Vagina (tissue), 2 donors: ENCODE results near the gene PPP1R12C.
A peak's percentile ranks its signal among the peaks of the same experiment; 100 is the strongest.

Experiments used
- POLR2A ChIP-seq, 2 donors: fragments of 450-650 bp; IDR thresholded peaks; one replicate each; pipeline ENCODE4 v1.6.1; 2017; ENCODE audit warnings: antibody characterized with exemption in 2 of 2, mild to moderate bottlenecking in 2 of 2, moderate library complexity in 2 of 2
- POLR2AphosphoS5 ChIP-seq, 2 donors: sonication (generic); formaldehyde crosslinking; IDR thresholded peaks; one replicate each; pipeline ENCODE4 v1.9.0; 2017; ENCODE audit warnings: antibody characterized with exemption in 2 of 2, mild to moderate bottlenecking in 2 of 2, low read depth in 1 of 2; ENCODE audit not compliant: insufficient read depth in 1 of 2
- TF ChIP-seq, protein P1 (sequence below), 3 experiments: fragments of 450-650 bp in 2 of 3; fragments of 200-600 bp in 1 of 3; sonication (generic) in 1 of 3; IDR thresholded peaks; one replicate each; pipeline ENCODE4 v1.5.1; 2017 to 2019; ENCODE audit warnings: antibody characterized with exemption in 3 of 3, mild to moderate bottlenecking in 2 of 3, moderate library complexity in 2 of 3

DNA sequence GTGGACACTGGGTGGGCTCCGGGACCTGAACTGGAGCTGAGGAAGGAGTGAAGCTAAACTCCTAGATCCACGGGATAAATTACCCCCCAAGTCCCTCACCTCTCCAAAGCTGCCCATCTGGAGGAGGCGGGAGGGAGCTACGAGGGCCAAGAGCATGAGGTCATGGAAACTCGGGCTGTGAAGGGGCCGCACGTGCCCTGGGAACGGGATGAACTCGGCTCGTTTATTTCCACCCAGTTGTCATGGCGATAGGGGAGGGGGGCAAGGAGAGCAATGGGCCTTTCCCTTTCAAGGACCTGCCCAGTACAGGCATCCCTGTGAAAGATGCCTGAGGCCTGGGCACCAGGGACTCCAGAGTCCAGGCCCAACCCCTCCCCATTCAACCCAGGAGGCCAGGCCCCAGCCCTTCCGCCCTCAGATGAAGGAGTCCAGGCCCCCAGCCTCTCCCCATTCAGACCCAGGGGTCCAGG, 3.8 kb downstream of the PPP1R12C start:
- TF ChIP-seq POLR2A (IDR thresholded peaks at IDR 0.05): no peak
- TF ChIP-seq, protein P1, sequence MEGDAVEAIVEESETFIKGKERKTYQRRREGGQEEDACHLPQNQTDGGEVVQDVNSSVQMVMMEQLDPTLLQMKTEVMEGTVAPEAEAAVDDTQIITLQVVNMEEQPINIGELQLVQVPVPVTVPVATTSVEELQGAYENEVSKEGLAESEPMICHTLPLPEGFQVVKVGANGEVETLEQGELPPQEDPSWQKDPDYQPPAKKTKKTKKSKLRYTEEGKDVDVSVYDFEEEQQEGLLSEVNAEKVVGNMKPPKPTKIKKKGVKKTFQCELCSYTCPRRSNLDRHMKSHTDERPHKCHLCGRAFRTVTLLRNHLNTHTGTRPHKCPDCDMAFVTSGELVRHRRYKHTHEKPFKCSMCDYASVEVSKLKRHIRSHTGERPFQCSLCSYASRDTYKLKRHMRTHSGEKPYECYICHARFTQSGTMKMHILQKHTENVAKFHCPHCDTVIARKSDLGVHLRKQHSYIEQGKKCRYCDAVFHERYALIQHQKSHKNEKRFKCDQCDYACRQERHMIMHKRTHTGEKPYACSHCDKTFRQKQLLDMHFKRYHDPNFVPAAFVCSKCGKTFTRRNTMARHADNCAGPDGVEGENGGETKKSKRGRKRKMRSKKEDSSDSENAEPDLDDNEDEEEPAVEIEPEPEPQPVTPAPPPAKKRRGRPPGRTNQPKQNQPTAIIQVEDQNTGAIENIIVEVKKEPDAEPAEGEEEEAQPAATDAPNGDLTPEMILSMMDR (IDR thresholded peaks at IDR 0.05): no peak
- TF ChIP-seq POLR2AphosphoS5 (IDR thresholded peaks at IDR 0.05; ENCODE audit: insufficient read depth in 1 of 2, low read depth in 1 of 2): peak; percentile 89 to 90
